Left hindlimb (tissue), 1 donor: ENCODE results near the gene LIPC.
"Not testable (repeated sequence)": the region's sequence is repeated elsewhere in the genome, so short reads cannot be mapped to it uniquely, and the experiment has no call there.

Experiments used
- DNase-seq: peaks from one replicate; pipeline ENCODE4 v3.0.0-alpha.2; 2018

LIPC gene

GRCh38 chr15:58593870-58594269 lies 162.1 kb downstream of the LIPC start:
- no peak for DNase-seq

DNA sequence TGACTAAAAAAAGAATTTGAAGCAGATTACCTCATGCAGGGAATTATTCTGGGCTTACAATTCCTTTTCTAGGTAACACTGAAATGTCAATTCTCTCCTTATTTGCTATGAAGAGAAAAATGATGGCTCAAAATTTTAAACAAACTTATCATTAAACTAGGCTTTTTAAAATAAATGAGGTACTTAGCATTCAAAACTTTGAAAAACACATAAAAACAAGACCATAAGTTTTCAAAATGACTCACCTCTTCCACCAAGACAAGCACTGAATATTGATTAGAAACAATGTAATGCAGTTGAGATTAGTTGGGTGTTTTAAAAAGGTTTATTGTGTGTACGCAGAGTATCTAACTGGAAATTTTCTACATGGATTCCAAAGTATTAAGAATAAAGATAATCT lies 163.1 kb downstream of the LIPC start:
- DNase-seq, result no peak

- no peak for DNase-seq
Observed at GRCh38 chr15:58595516-58596263, 163.9 kb downstream of the LIPC start.

GRCh38 chr15:58597943-58598828 lies 166.4 kb downstream of the LIPC start:
- DNase-seq, result no peak

DNA sequence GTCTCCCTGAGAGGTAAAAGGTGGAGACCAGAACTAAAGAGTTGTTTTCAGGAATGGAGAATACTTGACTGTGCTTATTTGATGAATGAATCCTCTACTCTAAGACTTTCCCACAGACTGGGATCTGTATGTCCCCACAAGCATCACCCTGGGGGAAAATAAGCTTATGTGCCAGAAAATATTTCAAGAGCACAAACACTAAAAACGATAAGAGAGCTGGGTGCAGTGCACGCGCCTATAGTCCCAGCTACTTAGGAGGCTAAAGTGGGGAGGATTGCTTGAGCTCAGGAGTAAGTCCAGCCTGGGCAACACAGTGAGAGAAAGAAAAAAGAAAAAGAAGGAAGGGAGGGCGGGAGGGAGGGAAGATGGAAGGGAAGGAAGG lies 167.0 kb downstream of the LIPC start:
- DNase-seq, result no peak

- no peak for DNase-seq
Observed at GRCh38 chr15:58602823-58603222, 171.0 kb downstream of the LIPC start.

- DNase-seq, result not testable (repeated sequence)
Observed at GRCh38 chr15:58603927-58604326, 172.1 kb downstream of the LIPC start.

DNA sequence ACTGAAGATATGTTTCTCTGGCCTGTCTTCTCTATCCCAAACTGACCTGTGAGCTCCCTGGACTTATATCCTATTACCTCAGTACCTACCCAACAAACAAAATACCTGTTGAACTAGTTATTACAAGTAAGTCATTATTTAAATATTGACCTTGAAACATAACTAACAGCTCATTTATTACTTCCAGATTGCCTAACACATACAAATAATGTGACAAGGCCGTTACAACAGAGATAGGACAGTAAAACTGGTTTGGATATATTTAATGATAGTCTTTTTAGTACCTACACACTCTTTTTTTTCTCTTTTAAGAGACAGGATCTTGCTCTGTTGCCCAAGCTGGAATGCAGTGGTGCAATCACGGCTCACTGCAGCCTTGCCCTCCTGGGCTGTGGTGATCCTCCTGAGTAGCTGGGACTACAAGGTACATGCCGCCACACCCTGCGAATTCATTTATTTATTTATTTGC lies 172.7 kb downstream of the LIPC start:
- DNase-seq, result no peak

DNA sequence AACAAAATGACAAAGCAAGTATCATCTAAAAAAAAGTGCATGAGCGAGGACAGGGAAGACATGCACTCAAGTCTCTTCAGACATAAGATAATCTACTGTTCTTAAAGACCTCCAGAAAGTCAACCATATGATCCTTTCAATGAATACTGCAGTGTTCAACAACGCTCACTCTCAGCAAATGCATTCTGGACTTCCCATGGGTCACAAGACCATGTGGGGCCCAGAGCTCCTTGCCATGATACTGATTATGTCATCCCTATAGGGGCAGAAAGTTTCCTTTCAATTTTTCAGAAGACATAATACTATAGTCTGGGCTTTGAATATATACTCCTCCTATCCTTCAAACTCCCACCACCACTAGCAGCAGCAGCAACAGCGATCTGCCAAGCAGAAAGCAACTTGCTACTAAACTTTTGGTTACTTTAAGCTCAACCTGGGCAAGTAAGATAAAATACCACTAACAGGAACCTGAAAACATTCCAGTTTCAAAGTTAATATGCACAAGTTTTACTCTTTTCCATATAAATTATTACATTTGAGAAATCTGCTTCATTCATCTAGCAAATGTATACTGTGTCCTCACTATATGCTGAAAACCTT lies 174.2 kb downstream of the LIPC start:
- DNase-seq, result no peak

DNA sequence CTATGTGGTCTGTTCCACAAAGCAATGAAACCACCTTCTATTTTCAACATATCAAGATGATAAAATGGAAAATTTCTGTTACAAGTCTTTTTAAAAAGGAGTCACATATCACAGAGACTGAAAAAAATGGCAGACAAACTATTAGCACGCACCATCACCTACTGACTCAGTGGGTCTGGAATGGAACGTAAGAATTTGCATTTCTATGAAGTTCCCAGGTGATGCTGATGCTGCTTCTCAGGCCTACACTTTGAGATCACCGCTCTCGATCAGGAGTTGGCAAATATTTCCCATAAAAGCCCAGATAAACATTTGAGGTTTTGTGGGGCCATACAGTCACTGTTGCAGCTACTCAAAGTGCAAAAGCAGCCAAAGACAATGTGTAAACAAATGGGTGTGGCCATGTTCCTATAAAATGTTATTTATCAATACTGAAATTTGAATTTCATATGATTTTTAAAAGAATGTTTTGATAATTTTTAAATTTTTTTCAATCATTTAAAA lies 174.8 kb downstream of the LIPC start:
- no peak for DNase-seq

GRCh38 chr15:58608129-58608590 lies 176.4 kb downstream of the LIPC start:
- DNase-seq, result no peak

GRCh38 chr15:58608711-58609110 lies 176.9 kb downstream of the LIPC start:
- no peak for DNase-seq

DNA sequence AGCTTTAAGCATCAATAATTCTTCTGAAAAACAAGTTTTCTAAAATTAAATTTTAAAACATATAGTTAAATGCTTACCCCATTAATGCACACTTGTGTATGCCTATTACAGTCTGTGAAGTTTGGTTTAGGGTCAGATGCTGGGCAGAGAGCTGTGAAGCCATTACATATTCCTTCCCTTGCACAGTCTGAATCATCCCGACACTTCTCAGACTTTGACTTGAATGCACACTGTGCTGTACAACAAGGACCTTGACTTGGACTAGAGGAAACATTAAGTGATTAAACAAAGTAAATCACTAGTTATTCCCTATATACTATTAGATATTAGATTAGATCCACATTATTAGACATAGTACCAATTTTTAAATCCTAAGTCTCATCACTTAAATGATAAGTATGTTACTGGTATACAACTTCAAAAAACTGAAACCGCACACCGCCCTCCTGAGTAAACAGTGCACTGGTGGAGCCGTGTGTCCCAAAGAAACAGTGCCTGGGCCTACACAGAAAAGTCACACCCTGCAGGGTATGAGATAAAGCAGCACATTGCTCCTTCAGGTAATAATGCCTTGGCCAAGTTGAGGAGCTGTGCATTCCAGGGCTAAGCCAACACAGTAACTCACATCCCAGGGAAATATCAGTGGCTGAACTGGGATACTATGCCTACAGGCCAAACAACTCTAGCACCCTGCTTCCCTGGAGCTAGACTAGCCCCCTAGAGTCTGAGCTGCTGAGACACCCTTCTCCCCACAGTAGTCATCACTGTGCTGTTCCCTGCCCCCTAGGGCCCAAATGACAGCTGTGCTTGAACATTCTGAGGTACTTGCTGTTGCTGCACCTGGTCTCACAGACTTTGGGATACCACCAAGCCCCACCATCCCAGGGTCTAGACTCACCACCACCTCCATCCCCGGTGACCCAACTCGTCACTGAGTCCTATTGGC lies 180.2 kb downstream of the LIPC start:
- DNase-seq, result no peak

- no peak for DNase-seq
Observed at GRCh38 chr15:58616171-58616570, 184.4 kb downstream of the LIPC start.
